GM21367 (cell line): ENCODE results near the gene TINAGL1.

ENCODE experiments used
- ATAC-seq: cut with Tn5 transposase; IDR thresholded peaks from one replicate; pipeline ENCODE4 v1.9.1; 2021; ENCODE audit not compliant: unreplicated experiment

The TINAGL1 gene

GRCh38 chr1:31626223-31627207, 50.2 kb downstream of the TINAGL1 start:
- ATAC-seq: no peak

- ATAC-seq: no peak
These were observed 51.1 kb downstream of the TINAGL1 start for GRCh38 chr1:31627301-31627929.

GRCh38 chr1:31627930-31628559, 51.7 kb downstream of the TINAGL1 start:
- no peak for ATAC-seq

GRCh38 chr1:31628931-31629556, 52.7 kb downstream of the TINAGL1 start:
- no peak for ATAC-seq

GRCh38 chr1:31632649-31633048, 56.3 kb downstream of the TINAGL1 start:
- no peak for ATAC-seq

- ATAC-seq: no peak
These were observed 56.8 kb downstream of the TINAGL1 start for GRCh38 chr1:31633117-31633516.
